Kidney epithelial cell (primary cell): ENCODE data around the gene AVP. TPM values are rescaled to one million over a fixed set of nuclear protein-coding genes. Genes with fewer than 3 reads are reported as not detected.

Experiments used
- DNase-seq: peaks from one replicate; pipeline ENCODE4 v3.0.0-alpha.2; 2010; ENCODE audit warnings: low read depth
- H3K27me3 ChIP-seq: 2 replicates; pipeline ENCODE4 v1.6.0; 2011; ENCODE audit warnings: low read length; ENCODE audit not compliant: control insufficient read depth, insufficient read depth
- H3K36me3 ChIP-seq: 2 replicates; pipeline ENCODE4 v1.5.1; 2011; ENCODE audit warnings: low read length; ENCODE audit not compliant: control insufficient read depth, insufficient read depth
- H3K4me3 ChIP-seq: 2 replicates; pipeline ENCODE4 v1.5.1; 2011; ENCODE audit warnings: low read depth, mild to moderate bottlenecking, control low read depth, low read length
- CTCF ChIP-seq: IDR thresholded peaks from 2 replicates; pipeline ENCODE4 v1.5.1; 2011; ENCODE audit warnings: mild to moderate bottlenecking, moderate library complexity, low read length, control low read depth, inconsistent platforms; ENCODE audit not compliant: insufficient read depth, poor library complexity, severe bottlenecking
- total RNA-seq: library from RNA; depleted of rRNA; stranded (reverse); fragments of >200 nt; gene quantifications from 2 replicates; pipeline ENCODE4 v1.2.3, GENCODE V29; 2015

AVP gene
- total RNA-seq, 1 donor from 2014 or later = not detected

GRCh38 chr20:3111995-3112394, 27.5 kb upstream of the AVP start:
- no peak for TF ChIP-seq CTCF
- H3K36me3 ChIP-seq = no peaks in the 10 kb centered on the region
- DNase-seq = no peak
- H3K27me3 ChIP-seq = no peaks in the 10 kb centered on the region
- H3K4me3 ChIP-seq = no peak overlapping the region

GRCh38 chr20:3111507-3111906, 27.0 kb upstream of the AVP start:
- no peak for TF ChIP-seq CTCF
- DNase-seq = no peak
- Histone ChIP-seq H3K4me3 (no peak overlapping the region), H3K36me3 (no peaks in the 10 kb centered on the region), H3K27me3 (no peaks in the 10 kb centered on the region)

GRCh38 chr20:3109350-3110302, 25.1 kb upstream of the AVP start:
- no peak for DNase-seq
- H3K27me3 ChIP-seq = no peaks in the 10 kb centered on the region
- no peaks in the 10 kb centered on the region for H3K36me3 ChIP-seq
- no peak overlapping the region for H3K4me3 ChIP-seq
- TF ChIP-seq CTCF = no peak

GRCh38 chr20:3107464-3108025, 23.0 kb upstream of the AVP start:
- no peak for TF ChIP-seq CTCF

GRCh38 chr20:3106658-3107463, 22.3 kb upstream of the AVP start:
- no peak overlapping the region for H3K4me3 ChIP-seq
- no peak for TF ChIP-seq CTCF
- H3K36me3 ChIP-seq = no peaks in the 10 kb centered on the region
- DNase-seq = no peak
- H3K27me3 ChIP-seq = no peaks in the 10 kb centered on the region

More at GRCh38 chr20:3107464-3108025, 23.0 kb upstream of the AVP start:
- H3K27me3 ChIP-seq = no peaks in the 10 kb centered on the region
- no peak overlapping the region for H3K4me3 ChIP-seq
- H3K36me3 ChIP-seq = no peaks in the 10 kb centered on the region
- no peak for DNase-seq
